GM12864 (cell line): ENCODE results near the gene ARFGAP1.
"Not testable (repeated sequence)": the region's sequence is repeated elsewhere in the genome, so short reads cannot be mapped to it uniquely, and the experiment has no call there.

Experiments used
- DNase-seq: peaks from one replicate; pipeline ENCODE4 v3.0.0-alpha.2; 2011; ENCODE audit warnings: low read depth
- H3K4me3 ChIP-seq: 2 replicates; pipeline ENCODE4 v1.5.1; 2011; ENCODE audit warnings: mild to moderate bottlenecking, low read depth, low read length, control low read depth
- CTCF ChIP-seq: IDR thresholded peaks from 2 replicates; pipeline ENCODE4 v1.5.1; 2011; ENCODE audit warnings: low read depth, mild to moderate bottlenecking, moderate library complexity, low read length, control low read depth, inconsistent platforms; ENCODE audit errors: missing control alignments

ARFGAP1 gene

DNA sequence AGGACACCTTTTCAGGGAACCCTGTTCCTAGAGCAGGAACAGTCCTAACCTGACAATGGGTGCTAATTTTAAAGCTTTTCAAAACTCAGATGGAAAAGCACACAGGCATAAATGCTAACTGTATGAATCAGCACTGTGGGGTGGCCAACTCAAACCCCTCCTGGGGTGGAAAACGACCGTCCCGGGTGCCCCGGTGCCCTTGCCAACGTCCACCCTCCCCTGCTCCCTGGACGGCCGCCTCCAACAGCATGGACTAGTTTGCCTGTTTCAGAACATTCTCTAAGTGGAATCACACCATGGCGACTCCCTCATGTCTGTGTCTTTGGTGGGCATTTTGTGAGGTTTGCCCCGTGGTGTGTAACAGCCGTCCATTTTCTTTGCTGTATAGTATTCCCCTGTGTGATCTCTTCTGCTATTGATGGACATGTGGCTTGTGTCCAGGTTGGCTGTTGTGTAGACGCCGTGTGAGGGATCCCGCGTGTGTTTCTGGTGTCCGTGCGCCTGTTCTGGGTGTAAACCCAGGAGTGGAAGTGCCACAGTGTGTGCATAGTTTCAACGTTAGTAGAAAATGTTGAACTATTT lies 26.2 kb downstream of the ARFGAP1 start:
- H3K4me3 ChIP-seq, result no peak overlapping the region
- DNase-seq, result no peak
- TF ChIP-seq CTCF, result no peak

DNA sequence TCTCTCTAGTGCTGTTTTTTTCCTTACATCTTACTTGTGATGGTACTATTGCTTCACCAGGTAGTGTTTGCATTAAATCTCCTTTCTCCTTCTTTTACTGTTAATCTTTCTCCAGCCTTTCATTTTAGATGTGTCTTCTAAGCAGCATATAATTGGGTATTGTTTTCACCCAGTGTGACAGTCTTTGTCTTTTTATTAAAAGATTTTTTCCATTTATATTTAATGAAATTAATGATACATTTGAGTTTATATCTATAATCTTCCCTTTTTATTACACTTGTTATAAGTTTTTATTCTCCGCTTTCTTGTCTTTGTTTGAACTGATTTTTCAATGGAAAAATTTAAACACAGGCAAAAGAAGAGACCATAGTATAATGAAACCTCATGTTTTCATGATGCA lies 29.1 kb downstream of the ARFGAP1 start:
- H3K4me3 ChIP-seq, result no peak overlapping the region
- DNase-seq, result no peak
- no peak for TF ChIP-seq CTCF

- DNase-seq, result no peak
- H3K4me3 ChIP-seq, result no peak overlapping the region
- no peak for TF ChIP-seq CTCF
These were observed 30.6 kb downstream of the ARFGAP1 start for GRCh38 chr20:63303095-63303666.

DNA sequence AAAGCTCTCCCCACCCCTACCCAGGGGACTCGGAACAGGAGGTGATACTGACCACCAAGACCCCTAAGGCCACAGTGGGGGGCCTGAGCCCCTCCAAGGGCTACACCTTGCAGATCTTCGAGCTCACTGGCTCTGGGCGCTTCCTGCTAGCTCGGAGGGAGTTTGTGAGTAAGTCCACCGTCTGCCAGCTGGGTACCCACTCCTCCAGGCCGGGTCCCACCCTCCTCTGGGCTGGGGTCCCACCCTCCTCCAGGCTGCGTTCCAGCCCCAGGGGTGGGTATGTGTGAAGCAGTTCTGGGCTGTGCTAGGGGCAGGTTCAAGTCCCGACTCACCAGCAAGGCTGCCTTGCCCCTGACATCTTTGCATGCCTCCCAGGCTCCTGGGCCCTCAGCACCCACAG lies 32.8 kb downstream of the ARFGAP1 start:
- H3K4me3 ChIP-seq, result no peak overlapping the region
- TF ChIP-seq CTCF, result no peak
- no peak for DNase-seq

- H3K4me3 ChIP-seq, DNase-seq: not testable (repeated sequence)
These were observed 33.5 kb downstream of the ARFGAP1 start for GRCh38 chr20:63305933-63306672.

DNA sequence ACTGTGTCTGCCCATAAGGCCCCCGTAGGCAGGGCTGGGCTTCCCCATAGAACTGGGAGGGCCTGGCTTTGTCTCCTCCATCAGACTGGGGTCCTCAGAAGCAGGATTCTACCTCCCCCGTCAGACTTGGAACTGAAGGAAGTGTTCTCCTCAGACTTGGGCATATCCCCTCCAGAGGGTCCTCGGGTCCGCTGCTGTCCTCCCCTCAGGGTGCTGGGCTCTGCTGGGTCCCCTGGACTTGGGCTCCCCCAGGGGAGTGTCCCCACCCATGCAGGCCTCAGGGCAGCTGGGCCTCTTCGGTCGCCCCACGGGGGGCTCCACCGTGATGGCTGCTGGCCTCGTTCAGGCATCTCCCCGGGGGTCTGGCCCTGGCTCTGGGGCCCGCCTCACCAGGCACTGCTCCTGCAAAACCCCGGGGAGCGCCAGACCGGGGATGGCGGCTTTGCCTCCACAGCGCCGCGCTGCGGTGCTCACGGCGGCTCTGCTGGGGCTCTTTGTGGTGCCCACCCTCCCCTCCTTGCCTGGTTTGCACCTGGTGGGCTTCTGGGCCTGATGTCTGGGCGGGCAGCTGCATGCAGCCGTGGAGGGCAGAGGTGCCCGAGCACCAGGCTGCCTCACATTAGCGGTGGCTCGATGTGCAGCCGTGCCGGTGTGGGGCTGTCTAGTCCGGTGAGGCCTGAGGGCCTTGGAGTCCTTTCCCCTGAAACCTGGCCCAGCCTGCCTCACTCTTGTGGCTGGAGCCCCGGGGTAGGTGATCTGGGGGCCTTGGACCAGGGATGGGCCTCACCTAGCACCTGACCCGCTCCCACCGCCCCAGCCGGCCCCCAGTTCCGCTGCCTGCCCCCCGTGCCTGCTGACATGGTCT lies 34.3 kb downstream of the ARFGAP1 start:
- no peak for TF ChIP-seq CTCF
- DNase-seq, result no peak
- no peak overlapping the region for H3K4me3 ChIP-seq
